ENCODE results near the gene DSTN.
A peak's percentile ranks its signal among the peaks of the same experiment; 100 is the strongest.

Gene DSTN

DNA sequence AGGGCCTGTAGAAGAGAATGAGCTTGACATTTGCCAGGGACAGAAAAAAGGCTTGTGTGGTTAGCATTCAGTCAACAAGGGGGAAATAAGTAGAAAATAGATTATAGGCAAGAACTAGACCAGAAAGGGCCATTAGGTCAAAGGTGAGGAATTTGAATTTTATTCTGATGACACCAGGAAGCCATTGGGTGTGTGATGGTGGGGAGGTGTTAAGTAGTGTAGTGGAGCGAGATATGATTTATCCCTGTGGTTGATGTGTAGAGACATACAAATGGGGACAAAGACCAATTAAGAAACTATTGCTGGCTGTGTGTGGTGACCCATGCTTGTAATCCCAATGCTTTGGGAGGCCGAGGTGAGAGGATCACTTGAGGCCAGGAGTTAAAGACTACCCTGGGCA is 11.0 kb downstream of the DSTN start:
- DNase-seq (ENCODE audit: low spot score) = no peak

DNA sequence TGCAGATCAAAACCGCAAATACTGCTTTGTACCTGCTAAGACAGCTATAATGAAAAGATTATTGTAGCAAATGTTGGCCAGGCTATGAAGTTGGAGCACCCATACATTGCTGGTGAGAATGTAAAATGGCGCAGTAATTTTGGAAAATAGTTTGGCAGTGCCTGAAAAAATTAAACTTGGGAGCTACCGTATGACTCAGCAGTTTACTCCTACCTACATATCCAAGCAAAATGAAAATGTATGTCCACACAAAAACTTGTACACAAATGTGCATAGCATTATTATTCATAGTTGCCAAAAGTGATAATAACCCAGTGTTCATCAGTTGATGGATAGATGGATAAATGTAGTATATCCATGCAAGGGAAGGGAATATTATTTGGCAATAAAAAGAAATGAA is 13.3 kb downstream of the DSTN start:
- DNase-seq (ENCODE audit: low spot score) = no peak

DNA sequence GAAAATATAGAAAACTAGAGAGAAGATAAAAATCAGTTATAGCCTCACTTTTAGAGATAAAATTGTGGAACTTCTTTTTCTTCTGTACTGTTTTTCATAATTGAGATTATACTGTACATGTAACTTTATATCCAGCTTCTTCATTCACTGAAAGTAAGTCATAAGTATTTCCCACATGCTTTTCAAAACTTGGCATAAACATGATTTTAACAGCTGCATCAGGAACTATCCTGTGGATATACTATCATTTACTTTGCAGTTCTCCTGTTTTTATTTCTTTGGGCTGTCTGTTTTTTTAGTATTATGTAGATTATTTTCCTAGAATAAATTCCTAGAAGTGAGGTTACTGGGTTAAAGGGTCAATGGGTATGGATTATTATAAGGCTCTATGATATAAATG is 14.8 kb downstream of the DSTN start:
- DNase-seq (ENCODE audit: low spot score) = no peak

DNA sequence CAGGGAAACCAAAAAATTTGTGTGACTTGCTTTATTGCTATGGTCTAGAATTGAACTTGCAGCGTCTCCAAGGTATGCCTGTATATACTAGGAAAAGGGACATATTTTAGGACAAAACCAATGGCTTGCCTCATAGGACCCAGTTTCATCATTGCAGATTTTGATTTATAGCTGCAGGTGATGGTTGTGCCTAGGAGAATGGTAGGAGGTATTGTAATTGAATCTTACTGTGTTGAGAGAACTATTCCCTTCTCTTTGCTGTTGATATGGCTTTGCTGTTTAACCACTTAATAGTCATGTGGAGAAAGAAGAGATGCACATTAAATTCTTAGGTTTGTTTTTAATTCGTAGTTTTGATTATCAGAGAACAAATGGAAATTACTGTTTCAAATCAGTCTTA is 16.4 kb downstream of the DSTN start:
- DNase-seq (ENCODE audit: low spot score) = no peak

DNA sequence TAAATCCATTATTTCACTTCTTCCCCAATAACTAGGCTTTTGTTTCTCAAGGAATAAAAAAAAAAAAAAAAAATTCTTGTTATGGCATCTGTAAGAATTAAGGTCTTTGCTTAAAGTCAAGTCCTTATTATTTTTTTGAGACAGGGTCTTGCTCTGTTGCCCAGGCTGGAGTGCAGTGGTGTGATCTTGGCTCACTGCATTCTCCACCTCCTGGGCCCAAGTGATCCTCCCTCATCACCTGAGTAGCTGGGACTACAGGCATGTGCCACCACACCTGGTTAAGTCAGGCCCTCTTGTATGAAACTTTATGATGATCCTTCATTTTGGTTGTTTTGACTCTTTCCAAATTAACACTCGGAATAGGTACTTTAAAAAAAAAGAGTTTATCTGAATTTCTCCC is 17.3 kb downstream of the DSTN start:
- DNase-seq (ENCODE audit: low spot score) = no peak

DNA sequence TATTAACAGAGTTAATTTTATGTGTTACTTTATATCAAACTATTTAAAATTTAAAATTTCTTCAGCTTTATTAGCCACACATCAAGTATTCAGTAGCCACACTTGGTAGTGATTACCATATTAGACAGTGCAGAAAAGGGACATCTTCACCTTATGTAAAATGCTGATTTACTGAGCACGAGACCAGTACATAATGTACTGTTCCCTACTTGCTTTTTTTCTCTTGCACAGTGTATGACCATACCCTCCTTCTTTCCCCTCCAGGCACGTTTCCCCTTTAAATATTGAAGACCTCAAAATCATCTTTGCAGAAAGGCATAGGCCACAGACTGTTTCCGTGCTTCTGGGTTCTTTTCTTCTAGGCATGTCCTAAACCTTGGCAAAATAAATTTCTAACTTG is 17.9 kb downstream of the DSTN start:
- no peak for DNase-seq (ENCODE audit: low spot score)

DNA sequence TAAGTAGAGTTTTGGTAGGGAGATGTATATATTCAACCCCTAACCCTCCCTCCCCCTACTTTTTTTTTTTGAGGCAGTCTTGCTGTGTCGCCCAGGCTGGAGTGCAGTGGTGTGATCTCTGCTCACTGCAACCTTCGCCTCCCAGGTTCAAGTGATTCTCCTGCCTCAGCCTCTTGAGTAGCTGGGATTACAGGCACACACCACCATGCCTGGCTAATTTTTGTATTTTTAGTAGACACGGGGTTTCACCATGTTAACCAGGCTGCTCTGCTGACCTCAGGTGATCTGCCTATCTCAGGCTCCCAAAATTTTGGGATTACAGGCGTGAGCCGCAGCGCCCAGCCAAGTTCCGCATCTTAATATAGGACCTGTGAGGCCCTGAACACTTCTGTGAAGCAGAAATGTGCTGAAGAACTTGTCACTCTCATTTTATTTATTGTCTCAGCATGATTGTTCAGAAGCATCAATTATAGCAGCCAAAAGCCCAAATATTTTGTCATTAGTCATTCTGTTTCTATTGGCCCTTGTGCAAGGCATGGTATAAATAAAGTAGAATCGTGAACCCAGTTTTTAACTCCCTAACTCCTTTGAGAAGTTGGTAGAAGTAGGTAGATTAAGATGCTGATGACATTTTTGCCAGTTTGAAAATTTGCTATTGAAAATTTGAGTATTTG is 19.4 kb downstream of the DSTN start:
- DNase-seq (ENCODE audit: low spot score) = no peak

DNA sequence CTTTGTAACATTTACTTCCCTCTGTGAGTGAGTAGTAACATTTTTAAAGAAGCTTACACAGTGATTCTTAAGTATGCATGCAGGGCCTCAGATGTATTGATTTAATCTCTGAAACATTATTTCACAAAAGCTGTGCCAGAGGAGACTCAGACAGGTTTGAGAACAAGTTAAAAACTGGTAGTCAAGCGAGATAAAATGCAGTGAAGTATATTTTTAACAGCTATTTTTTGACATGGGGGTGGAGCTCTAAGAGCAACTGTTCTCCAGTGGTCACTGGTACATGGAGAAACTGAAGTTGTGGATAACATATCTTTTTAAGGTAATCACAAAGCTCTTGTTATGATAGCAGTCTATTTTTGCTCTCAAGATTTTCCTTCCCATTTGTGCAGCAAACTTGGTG is 20.4 kb downstream of the DSTN start:
- no peak for DNase-seq (ENCODE audit: low spot score)

DNA sequence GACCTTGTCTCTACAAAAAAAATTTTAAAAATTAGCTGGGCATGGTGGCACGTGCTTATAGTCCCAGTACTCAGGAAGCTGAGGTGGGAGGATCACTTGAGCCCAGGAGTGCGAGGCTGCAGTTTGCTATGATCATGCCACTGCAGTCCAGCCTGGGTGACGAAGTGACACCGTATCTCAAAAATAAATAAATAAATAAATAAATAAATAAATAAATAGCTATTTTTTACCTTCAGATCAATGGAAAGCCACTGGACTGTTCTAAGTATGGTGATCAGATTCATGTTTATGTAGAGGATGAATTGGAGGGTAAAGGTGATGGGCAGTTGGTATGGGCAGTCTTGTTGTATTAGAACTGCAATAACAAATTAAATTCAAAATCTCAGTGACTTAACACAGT is 24.0 kb downstream of the DSTN start:
- no peak for DNase-seq (ENCODE audit: low spot score)

DNA sequence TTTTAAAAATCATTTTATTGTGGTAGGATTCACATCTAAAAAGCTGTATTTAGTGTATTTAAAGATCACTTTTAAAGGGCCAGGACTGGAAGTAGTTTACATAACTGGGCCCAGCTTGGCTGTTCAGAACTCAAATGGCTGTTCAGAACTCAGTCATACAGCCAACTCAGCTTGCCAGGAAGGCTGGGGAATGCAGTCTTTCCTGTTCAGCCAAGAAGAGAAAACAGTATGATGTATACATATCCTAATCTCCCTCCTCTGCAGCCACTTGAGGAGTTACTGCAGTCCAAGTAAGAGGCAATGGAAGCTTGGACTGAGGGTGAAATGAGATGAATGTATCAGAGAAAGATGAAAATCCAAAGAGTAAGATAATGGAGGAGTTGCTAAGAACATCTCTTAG is 24.6 kb downstream of the DSTN start:
- DNase-seq (ENCODE audit: low spot score) = peak; percentile 42

DNA sequence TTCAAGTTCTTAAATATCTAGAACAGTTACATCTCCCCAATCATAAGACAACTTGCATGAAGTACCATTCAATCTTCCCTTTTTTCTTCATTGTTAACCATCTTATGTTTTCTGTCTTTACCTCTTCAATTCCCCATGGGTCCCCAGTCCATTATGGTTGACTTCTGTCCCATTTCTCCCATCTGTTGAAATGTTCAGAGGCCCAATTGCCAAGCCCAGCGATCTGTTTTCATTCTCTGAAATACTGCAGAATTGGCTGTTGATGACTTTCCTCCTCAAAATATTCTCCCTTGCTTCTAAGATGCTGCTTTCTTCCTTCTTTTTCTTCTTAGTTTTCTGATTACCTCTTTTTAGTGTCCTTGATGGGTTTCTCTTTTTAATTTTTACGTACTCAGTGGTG is 26.0 kb downstream of the DSTN start:
- no peak for DNase-seq (ENCODE audit: low spot score)

DNA sequence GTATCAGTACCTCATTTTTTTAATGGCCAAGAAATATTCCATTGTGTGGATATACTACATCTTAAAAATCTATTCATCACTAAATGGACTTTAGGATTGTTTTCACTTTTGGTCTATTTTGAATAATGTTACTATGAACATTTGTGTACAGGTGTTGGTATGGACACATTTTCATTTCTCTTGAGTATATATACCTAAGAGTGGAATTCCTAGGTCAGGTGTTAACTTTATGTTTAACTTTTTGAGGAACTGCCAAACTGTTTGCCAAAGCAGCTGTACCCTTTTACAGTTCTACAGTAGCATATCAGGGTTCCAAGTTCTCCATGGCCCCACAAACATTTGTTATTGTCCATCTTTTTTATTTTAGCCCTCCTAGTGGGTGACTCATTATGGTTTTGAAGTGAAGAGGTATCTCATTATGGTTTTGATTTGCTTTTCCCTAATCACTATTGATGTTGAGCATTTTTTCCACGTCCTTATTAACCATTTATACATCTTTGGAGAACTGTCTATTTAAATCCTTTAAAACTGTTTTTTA is 28.2 kb downstream of the DSTN start:
- no peak for DNase-seq (ENCODE audit: low spot score)

DNA sequence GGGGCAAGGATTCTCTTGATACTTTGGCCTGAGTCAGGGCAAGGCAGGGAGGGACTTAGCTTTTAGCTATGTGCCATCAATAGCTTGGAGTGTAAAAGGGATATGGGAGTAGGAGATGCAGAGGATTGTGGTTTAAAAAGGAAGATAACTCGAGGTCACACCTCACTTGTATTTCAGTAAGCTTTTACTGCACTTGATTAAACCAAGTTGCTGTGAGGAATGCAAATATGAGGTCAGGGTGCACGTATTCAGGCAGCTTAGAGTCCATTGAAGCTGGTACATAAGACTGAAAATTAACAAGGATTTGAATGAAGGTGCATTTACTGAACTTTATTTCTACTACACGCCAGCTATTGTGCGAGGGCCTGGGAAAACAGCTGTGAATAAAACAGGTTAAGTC is 32.1 kb downstream of the DSTN start:
- DNase-seq (ENCODE audit: low spot score) = no peak

DNA sequence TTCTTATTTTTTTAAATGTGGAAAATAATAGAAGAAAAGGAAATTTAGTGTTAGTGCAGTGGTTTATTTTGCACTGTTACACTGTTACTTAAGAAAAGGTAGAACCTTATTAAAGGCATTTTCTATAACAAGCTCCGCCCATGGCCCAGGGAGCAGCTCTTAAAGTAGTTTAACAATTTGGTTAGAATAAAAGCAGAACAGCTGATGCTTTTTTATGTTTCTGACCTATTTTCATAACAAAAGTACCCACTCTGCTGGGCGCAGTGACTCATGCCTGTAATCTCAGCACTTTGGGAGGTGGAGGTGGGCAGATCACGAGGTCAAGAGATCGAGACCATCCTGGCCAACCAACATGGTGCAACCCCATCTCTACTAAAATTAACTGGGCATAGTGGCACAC is 32.6 kb downstream of the DSTN start:
- DNase-seq (ENCODE audit: low spot score) = no peak

DNA sequence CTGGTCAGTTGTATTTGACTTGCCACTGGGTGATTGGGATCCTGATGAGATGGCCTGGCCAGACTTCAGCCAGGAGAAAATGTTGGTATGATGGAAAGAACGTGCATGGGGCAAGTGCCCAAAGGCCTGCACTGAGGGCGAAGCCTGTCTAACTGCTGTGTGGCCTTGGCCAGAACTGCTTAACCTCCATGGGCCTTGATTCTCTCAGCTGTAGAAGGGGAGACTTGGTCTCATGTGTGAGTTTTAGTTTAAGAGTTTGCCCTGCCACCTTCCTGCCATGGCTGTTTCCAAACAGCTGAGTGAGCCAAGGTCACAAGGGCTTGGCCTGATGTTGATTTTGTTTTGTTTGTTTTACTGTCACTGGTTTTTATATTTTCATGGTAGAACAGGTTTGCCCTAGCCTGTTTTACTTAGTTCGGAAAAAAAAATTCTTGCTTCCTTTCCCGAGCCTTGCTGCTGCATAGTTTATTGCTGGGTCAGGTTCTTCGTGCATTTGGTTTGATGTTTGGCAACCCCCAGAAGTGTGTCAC is 35.3 kb downstream of the DSTN start:
- no peak for DNase-seq (ENCODE audit: low spot score)

DNA sequence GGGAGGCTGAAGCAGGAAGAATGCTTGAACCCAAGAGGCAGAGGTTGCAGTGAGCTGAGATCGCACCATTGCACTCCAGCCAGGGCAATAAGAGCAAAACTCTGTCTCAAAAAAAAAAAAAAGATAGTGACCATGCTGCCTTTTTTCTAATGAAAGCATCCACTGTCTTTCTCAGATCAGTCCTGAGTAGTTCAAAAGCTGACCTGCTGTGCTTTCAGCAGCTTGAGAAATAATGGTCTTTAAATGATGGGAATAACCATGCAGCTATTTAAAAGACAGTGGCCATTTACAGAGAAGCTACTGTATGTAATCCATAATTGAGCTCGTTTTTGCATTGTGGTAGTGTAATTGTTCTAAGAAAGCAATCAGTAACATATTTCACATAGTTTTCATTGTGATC is 36.1 kb downstream of the DSTN start:
- no peak for DNase-seq (ENCODE audit: low spot score)

DNA sequence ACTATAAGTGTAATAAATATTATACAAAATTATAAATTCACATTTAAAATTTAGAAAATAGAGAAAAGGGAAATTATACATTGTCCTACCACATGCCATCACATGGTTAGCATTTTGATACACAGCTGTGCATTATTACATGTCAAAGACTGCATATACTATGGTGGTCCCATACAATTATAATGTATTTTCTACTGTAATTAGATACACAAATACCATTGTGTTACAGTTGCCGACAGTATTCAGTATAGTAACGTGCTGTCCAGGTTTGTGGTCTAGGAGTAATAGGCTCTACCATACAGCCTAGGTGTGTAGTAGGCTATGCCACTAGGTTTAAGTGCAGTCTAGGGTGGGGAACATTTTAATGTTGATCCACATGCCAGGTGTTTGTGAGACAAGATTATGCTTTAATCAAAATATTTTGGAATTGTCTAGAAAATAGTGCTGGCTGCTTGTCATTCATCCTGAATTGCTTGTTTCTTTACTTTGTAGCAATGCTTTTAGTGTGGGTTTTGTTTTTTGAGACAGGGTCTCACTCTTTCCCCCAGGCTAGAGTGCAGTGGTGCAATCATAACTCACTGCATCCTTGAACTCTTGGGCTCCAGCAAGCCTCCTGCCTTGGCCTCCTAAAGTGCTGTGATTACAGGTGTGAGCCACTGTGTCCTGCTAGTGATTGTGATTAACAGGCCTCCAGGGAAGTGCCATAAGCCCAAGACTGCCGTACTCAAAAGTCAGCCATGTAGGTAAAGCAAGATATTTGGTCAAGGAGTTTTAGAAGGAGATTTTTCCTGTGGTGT is 39.0 kb downstream of the DSTN start:
- no peak for DNase-seq (ENCODE audit: low spot score)

DNA sequence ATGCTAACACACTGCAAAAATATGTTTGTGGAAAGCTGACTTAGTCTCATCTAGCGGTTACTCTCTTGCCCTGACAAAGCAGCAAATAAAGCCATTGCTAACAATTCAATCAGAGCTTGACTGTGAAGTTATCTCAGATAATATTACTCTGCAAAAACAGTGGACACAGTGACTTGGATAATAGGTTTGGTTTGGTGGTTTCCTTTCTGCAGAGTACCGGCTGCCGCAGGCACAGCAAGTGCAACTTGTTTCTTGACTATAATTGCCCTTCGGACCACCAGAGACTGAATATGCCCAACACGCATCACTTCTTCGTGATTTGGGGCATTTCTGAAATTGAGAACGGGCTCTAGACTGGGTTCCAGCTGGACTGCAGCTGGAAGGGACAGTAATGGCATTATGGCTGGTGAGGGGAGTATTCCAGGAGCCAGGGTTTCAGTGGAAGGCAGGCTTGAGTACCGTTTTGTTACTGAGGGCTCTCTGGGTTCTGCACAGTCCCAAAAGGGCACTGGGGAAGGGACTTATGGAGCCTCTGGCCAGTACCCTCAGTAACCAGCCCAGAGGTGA is 40.0 kb downstream of the DSTN start:
- DNase-seq (ENCODE audit: low spot score) = no peak

DNA sequence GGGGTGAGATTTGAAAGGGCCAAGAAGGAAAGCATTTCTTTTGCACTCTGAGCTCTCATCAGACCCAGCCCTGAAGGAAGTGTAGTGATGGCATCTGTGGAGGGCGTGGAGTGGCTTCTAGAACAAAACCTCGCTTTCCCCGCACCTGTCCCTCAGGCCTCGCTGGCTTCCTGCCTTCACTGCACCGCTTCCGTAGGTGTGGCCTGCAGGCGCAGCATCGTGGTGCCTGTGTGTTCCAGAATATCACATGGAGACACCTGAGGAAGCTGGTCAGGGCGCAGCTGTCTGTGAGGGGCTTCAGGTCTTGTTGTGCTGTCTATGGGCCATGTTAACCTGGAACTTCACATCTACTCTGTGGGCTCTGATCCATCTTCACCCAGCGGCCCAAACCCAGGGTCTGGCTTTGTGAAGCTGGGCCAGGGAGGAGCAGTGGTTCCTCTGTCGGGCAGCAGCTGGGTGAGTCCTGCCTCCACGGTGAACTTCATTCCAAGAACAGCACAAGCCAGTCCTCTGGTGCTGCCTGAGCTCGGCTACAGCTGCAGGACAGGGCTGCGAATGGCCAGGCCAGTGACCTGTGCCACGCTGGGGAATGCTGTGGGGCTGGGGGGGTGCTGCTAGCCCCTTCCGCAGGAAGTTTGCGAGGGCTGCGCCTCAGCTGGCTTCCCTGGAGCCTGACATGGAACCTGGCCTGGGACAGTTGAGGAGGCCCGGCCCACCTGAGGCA is 40.9 kb downstream of the DSTN start:
- DNase-seq (ENCODE audit: low spot score) = peak; percentile 11

DNA sequence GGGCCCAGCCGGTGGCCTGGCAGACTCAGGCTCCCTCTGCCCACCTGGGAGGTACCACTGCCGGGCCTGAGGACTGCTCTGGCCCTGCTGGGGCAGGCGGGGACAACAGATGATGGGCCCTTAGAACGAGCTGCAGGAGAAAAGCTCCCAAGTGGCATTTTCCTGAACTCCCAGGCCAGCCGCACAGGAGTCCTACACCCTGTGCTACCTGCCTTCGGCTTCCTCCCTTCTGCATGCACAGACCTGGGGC is 41.3 kb downstream of the DSTN start:
- no peak for DNase-seq (ENCODE audit: low spot score)

DNA sequence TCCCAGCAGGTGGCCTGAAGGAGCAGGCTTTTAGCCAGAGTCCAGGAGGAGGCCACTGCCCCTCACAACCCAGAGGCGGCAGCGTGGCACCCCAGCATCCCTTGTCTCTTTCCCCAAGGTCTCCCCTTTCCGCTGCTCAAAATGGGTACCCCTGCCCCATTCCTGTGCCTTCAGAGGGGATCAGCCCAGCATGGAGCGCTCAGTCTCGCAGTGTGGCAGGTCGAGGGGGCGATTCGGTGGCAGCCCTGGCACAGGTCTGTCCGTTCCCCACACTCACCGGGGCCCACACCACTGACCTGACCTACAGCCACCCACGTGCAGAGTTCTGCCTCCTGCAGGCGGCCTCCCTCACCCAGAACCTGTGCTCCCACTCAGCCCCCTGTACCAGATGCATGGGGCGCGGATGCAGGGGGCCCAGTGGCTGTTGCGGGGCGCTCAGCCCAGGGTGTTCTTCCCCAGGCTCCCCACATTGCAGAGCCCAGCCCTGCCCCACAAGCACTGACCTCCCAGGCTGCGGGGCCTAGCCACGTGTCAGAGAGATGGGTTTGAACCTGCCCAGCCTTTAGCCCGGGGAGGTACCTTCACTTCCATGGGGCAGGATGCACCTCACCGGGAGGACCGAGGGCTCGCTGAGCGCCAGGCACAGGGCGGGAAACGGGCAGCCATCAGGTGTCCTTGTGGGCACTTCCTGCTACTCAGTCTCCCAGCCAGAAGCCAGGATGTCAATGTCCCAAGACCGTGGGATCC is 41.8 kb downstream of the DSTN start:
- peak; percentile 53 for DNase-seq (ENCODE audit: low spot score)
